Colonic mucosa (tissue), 4 donors: Measurements from ENCODE around the gene TIMP2. TPM values are rescaled to one million over a fixed set of nuclear protein-coding genes. Genes with fewer than 3 reads are reported as not detected.

Source experiments
- DNase-seq: peaks from one replicate; pipeline ENCODE4 v3.0.0-alpha.2; 2020
- H3K27ac ChIP-seq: fragments of 200-600 bp; one replicate; pipeline ENCODE4 v1.8.0; 2021
- H3K27me3 ChIP-seq: fragments of 200-600 bp; one replicate; pipeline ENCODE4 v1.8.0; 2021
- H3K36me3 ChIP-seq: fragments of 200-600 bp; one replicate; pipeline ENCODE4 v1.8.0; 2021
- H3K4me1 ChIP-seq: fragments of 200-600 bp; one replicate; pipeline ENCODE4 v1.8.0; 2021; ENCODE audit warnings: mild to moderate bottlenecking
- H3K4me3 ChIP-seq: fragments of 200-600 bp; one replicate; pipeline ENCODE4 v1.8.0; 2021
- H3K9ac ChIP-seq, 2 donors: one replicate each; pipeline ENCODE4 v1.7.0; 2013; ENCODE audit warnings: control low read depth in 2 of 2, low read depth in 2 of 2, low read length in 2 of 2
- H3K9me3 ChIP-seq: fragments of 200-600 bp; one replicate; pipeline ENCODE4 v1.8.0; 2021
- intact Hi-C: fragments of 100-400 bp; cut with DNase I; formaldehyde crosslinking; loops from one replicate; pipeline ENCODE4 v1.14.1; 2022
- total RNA-seq, 2 donors: library from RNA; stranded (reverse); fragmentation: NEBNext Ultra II Directional in 1 of 2; extraction: Animal tissue kit (Norgen Biotek cat#: 25700) in 1 of 2; gene quantifications; one replicate each; pipeline ENCODE4 v1.2.1, GENCODE V29; 2021
- TF ChIP-seq, protein P1 (sequence below): fragments of 200-600 bp; IDR thresholded peaks from one replicate; pipeline ENCODE4 v1.8.0; 2022; ENCODE audit warnings: antibody characterized with exemption, mild to moderate bottlenecking
- donor health status: healthy.
- donor health status: DM: no; HTN: no; CAD: no.
- donor health status: DM: no; HTN: no; CAD: no.

TIMP2 gene
- total RNA-seq, 2 donors from 2014 or later: 42.8 to 86.1 TPM

DNA sequence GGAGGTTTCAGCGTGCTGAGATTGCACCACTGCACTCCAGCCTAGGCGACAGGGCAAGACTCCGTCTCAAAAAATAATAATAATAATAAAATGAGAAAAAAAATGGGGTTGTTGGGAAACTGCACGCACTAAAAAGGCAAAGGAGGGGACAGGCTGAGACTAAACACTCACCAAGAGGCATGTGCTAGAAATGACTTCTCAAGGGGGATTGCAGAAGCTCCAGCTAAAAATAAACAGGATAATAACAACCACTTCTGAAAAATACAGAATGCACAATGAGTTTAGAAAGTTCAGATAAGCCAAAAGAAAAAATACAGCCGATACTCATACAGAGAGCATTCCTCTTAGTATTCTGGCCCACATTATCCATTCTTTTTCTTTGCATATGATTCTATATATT lies 15.1 kb upstream of the TIMP2 start:
- Histone ChIP-seq H3K27me3 (no peaks in the 10 kb centered on the region), H3K9me3 (no peaks in the 10 kb centered on the region), H3K27ac (no peak overlapping the region), H3K4me3 (no peak overlapping the region), H3K9ac (no peak overlapping the region), H3K4me1 (no peaks in the 10 kb centered on the region), H3K36me3 (no peaks in the 10 kb centered on the region)
- DNase-seq: no peak
- TF ChIP-seq, protein P1, sequence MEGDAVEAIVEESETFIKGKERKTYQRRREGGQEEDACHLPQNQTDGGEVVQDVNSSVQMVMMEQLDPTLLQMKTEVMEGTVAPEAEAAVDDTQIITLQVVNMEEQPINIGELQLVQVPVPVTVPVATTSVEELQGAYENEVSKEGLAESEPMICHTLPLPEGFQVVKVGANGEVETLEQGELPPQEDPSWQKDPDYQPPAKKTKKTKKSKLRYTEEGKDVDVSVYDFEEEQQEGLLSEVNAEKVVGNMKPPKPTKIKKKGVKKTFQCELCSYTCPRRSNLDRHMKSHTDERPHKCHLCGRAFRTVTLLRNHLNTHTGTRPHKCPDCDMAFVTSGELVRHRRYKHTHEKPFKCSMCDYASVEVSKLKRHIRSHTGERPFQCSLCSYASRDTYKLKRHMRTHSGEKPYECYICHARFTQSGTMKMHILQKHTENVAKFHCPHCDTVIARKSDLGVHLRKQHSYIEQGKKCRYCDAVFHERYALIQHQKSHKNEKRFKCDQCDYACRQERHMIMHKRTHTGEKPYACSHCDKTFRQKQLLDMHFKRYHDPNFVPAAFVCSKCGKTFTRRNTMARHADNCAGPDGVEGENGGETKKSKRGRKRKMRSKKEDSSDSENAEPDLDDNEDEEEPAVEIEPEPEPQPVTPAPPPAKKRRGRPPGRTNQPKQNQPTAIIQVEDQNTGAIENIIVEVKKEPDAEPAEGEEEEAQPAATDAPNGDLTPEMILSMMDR: no peak
- intact Hi-C loops: no loop called here

DNA sequence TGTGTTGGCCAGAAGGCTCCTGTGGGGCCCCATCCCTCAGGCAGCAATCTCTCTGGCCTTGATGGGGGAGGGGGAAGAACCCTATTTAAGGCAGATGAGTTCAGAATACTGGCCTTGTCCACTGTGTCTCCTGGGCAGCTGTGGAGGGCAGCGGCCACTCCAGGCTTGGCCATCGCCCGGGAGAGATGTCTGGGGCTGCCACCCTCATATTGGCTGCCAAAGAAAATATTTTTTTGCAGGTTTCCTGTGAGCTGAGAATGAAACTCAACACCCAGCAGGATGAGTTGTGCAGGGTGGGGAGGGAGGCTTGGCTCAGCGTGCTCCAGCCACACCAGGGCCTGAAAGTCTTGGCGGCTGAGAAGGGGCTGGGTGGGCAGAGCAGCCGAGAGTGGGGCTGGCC lies 14.4 kb upstream of the TIMP2 start:
- Histone ChIP-seq H3K36me3 (no peaks in the 10 kb centered on the region), H3K4me3 (no peak overlapping the region), H3K4me1 (no peaks in the 10 kb centered on the region), H3K27ac (no peak overlapping the region), H3K9ac (no peak overlapping the region), H3K27me3 (no peaks in the 10 kb centered on the region), H3K9me3 (no peaks in the 10 kb centered on the region)
- no peak for DNase-seq
- intact Hi-C loops: no loop called here
- TF ChIP-seq, protein P1: no peak

DNA sequence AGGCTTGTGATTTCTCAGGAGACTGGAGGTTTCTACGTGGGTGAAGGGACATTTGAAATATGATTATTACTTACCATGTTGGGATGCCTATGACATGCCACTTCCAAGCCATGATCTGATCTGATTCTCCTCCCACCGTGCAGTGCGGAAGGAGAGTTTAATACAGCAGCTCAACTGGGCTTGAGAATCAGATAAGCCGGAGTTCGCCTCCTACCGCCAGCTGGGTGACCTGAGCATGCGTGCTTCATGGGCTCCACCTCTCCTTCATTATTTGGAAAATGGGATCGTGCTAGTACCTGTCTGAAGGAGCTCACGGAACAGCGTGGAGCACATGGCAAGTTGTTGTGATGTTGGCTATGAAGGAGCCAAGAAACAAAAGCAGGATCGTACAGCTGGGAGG lies 12.4 kb upstream of the TIMP2 start:
- H3K4me1 ChIP-seq: peaks cover 3% of the 10 kb centered on the region
- H3K9ac ChIP-seq: no peak overlapping the region
- no peak overlapping the region for H3K4me3 ChIP-seq
- no peaks in the 10 kb centered on the region for H3K9me3 ChIP-seq
- no peaks in the 10 kb centered on the region for H3K27me3 ChIP-seq
- intact Hi-C loops: no loop called here
- TF ChIP-seq, protein P1: no peak
- no peaks in the 10 kb centered on the region for H3K36me3 ChIP-seq
- no peak overlapping the region for H3K27ac ChIP-seq
- no peak for DNase-seq

DNA sequence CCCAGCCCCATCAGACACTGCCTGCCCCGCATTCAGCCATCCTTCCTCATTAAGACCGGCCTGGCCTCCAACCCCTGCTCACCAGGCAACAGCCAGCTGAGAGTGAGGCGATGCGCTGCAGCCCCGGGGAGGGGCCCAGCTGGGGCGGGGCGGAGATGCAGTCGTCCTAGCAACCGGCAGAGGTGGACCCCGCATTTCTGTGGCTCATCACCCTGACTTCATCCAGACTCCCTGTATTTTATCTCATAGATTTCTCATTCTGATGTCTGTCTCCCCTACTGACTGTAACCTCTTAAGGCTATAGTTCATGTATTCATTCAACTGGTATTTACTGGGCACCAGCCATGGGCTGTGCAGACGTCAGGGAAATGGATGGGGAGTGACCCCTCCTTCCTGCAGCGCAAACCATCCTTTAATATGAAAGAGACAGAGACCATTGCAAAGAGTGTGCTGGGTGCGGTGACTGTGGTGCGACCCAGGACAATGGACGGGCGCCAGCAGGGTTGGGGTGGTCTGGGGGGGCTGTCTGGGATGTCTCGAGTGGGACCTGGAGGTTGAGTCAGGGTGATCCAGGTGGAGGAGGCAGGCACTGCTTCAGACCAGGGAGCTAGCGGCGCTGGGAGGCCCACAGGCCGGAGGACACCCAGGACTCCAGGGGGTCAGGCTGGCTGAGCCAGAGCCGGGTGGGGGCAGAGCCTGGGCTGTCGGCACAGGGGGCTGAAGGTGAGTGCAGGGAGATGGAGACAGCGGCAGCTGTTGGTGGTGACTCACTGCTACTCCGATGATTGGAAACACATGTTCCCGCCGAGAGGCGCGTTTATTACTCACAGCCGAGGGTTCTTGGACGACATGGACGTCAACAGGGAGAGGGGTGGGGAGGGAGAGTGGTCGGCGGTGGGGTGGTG lies 10.5 kb upstream of the TIMP2 start:
- Histone ChIP-seq H3K36me3 (no peaks in the 10 kb centered on the region), H3K4me1 (peaks cover 3% of the 10 kb centered on the region), H3K4me3 (no peak overlapping the region), H3K9ac (no peak overlapping the region), H3K27me3 (no peaks in the 10 kb centered on the region), H3K27ac (peak overlapping the region; percentile 72), H3K9me3 (no peaks in the 10 kb centered on the region)
- intact Hi-C loops: no loop called here
- peak; percentile 55 for DNase-seq
- TF ChIP-seq, protein P1: no peak

DNA sequence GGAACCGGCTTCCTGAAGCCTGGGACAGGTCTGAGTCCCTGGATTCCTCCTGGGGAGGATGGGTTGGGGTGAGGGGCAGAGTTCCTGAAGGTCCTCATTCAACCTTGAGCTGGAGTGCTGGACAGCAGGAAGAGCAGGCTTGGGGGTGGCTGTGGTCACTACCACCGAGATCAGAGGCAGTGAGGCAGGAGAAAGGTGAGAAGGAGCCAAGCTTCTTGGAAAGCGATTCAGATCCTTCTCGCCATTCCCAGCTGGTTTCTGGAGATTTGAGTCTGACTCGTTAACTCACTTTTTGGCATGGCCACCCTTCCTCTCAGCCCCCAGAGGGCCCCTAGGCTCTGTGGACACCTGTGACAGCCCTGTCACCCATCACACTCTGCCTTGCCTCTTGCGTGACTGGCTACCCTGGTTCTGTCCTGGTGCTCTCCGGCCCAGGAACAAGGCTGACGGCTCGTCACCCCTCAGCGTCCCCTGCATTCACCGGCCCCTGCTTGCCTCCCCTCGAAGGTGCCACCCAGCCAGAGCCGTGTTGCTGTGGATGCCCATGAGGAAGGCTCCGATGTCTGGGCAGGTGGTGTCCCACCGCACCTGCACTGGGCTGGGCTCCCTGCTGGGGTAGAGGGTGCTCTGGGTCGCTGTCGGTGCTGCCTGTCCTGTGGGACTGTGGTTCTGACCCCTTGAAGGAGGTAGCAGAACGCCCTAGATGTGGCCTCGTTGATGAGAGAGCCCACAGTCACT lies 9.7 kb upstream of the TIMP2 start:
- Histone ChIP-seq H3K27me3 (no peaks in the 10 kb centered on the region), H3K9me3 (no peaks in the 10 kb centered on the region), H3K4me1 (peaks cover 3% of the 10 kb centered on the region), H3K9ac (peak overlapping the region in 1 of 2 donors; percentile 13), H3K4me3 (no peak overlapping the region), H3K36me3 (no peaks in the 10 kb centered on the region), H3K27ac (peak overlapping the region; percentile 72)
- DNase-seq: no peak
- TF ChIP-seq, protein P1: no peak
- intact Hi-C loops: no loop called here
